ENCODE measurements around the gene PSMC1.
A peak's percentile ranks its signal among the peaks of the same experiment; 100 is the strongest.

The PSMC1 gene

GRCh38 chr14:90263748-90264449 is 7.5 kb downstream of the PSMC1 start:
- H3K9me3 Mint-ChIP-seq, result no peaks in the 10 kb centered on the region
- H3K4me1 Mint-ChIP-seq, result no peaks in the 10 kb centered on the region
- no peak overlapping the region for H3K4me3 Mint-ChIP-seq
- H3K27me3 Mint-ChIP-seq (ENCODE audit: low read depth), result no peaks in the 10 kb centered on the region
- no peak overlapping the region for H3K27ac Mint-ChIP-seq
- TF ChIP-seq CTCF (IDR thresholded peaks at IDR 0.05; ENCODE audit: unreplicated experiment in 3 of 3), result no peak
- H3K36me3 Mint-ChIP-seq (ENCODE audit: low read depth), result peaks cover 67% of the 10 kb centered on the region

DNA sequence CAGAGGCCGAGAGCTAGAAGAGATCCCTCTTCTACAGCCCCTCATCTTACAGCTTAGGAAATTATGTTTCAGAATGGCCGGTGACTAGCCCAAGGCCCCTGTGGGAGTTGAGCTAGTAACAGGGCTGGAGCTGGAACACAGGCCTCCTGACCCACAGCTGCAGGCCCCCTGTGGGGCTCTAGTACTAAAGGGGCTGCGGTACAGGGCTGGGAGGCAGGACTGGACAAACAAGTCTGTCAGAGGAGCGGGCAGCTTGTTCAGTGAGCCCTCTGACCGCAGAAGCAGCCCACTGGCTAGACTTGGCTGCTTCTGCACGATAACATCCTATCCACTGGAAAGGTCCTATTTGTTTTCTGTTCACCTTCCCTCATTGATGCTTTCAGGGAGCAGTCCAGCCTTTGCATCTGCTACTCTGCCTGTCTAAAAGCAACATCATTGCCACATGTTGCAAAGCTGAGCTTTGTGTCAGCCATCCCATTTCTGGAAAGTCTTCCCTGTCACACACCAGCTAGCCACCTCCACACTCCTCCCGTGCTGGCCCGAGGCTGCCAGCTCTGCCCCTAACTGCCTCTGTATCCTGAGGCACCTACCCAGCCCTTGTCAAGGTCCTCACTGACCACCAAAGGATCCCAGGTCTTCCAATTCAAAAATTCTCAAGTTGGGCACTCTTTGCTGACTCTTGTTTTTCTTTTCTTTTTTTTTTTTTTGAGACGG is 10.2 kb downstream of the PSMC1 start:
- Mint-ChIP-seq H3K36me3 (ENCODE audit: low read depth) (peaks cover 73% of the 10 kb centered on the region), H3K27me3 (ENCODE audit: low read depth) (no peaks in the 10 kb centered on the region)
- TF ChIP-seq CTCF (IDR thresholded peaks at IDR 0.05; ENCODE audit: unreplicated experiment in 3 of 3), result no peak

DNA sequence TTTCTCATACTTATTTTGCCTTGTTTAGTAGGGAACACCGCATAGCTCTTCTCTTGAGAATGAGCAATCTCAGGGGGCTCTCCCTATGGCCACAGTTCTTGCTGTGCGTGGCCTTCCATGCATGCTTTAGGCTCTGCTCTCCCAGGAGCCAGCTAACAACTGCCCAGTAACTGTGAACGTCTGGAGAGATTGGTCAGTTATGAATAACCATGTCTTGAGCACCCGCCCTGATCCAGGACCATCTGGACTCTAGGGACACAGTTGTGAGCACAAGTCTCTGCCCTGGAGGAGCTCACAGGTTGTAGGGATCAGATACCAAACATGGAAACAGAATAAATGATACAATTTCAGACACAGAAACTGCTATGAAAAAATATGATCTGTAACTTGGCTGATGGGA is 12.1 kb downstream of the PSMC1 start:
- H3K27ac Mint-ChIP-seq, result no peak overlapping the region
- no peaks in the 10 kb centered on the region for H3K27me3 Mint-ChIP-seq (ENCODE audit: low read depth)
- no peaks in the 10 kb centered on the region for H3K4me1 Mint-ChIP-seq
- H3K4me3 Mint-ChIP-seq, result no peak overlapping the region
- H3K9me3 Mint-ChIP-seq, result no peaks in the 10 kb centered on the region
- H3K36me3 Mint-ChIP-seq (ENCODE audit: low read depth), result peaks cover 72% of the 10 kb centered on the region
- TF ChIP-seq CTCF (IDR thresholded peaks at IDR 0.05; ENCODE audit: unreplicated experiment in 3 of 3), result no peak

More for the DNA sequence above, 10.2 kb downstream of the PSMC1 start:
- Mint-ChIP-seq H3K9me3 (no peaks in the 10 kb centered on the region), H3K27ac (no peak overlapping the region), H3K4me3 (no peak overlapping the region), H3K4me1 (no peaks in the 10 kb centered on the region)

- Mint-ChIP-seq H3K27me3 (ENCODE audit: low read depth) (no peaks in the 10 kb centered on the region), H3K27ac (no peak overlapping the region), H3K4me1 (no peaks in the 10 kb centered on the region), H3K9me3 (no peaks in the 10 kb centered on the region), H3K36me3 (ENCODE audit: low read depth) (peaks cover 71% of the 10 kb centered on the region), H3K4me3 (no peak overlapping the region)
- TF ChIP-seq CTCF (IDR thresholded peaks at IDR 0.05; ENCODE audit: unreplicated experiment in 3 of 3), result no peak
Measured at GRCh38 chr14:90272523-90272922, 16.2 kb downstream of the PSMC1 start.

- H3K36me3 Mint-ChIP-seq (ENCODE audit: low read depth), result peaks cover 67% of the 10 kb centered on the region
- peak overlapping the region in 1 of 3 experiments; percentile 18 for H3K27ac Mint-ChIP-seq
- no peak for TF ChIP-seq CTCF (IDR thresholded peaks at IDR 0.05; ENCODE audit: unreplicated experiment in 3 of 3)
- no peaks in the 10 kb centered on the region for H3K4me1 Mint-ChIP-seq
- no peak overlapping the region for H3K4me3 Mint-ChIP-seq
- no peaks in the 10 kb centered on the region for H3K27me3 Mint-ChIP-seq (ENCODE audit: low read depth)
- H3K9me3 Mint-ChIP-seq, result no peaks in the 10 kb centered on the region
Measured at GRCh38 chr14:90273532-90273931, 17.2 kb downstream of the PSMC1 start.

Data from nephron (organoid).